Measurements from ENCODE around the gene PLLP.

DNA sequence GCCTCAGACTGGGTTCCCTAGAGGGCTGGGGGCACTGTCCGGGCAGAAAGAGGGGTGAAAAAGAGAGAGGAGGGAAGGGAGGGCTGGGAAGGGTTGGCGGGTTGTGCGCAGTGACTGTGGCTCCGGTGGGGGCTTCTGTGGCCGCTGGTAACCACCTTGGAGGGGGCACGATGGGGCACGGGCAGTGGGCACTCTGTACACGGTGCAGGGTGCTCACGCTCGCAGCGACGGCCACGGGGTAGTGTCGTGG lies 588 bp downstream of the PLLP start:
- TF ChIP-seq, protein P1, sequence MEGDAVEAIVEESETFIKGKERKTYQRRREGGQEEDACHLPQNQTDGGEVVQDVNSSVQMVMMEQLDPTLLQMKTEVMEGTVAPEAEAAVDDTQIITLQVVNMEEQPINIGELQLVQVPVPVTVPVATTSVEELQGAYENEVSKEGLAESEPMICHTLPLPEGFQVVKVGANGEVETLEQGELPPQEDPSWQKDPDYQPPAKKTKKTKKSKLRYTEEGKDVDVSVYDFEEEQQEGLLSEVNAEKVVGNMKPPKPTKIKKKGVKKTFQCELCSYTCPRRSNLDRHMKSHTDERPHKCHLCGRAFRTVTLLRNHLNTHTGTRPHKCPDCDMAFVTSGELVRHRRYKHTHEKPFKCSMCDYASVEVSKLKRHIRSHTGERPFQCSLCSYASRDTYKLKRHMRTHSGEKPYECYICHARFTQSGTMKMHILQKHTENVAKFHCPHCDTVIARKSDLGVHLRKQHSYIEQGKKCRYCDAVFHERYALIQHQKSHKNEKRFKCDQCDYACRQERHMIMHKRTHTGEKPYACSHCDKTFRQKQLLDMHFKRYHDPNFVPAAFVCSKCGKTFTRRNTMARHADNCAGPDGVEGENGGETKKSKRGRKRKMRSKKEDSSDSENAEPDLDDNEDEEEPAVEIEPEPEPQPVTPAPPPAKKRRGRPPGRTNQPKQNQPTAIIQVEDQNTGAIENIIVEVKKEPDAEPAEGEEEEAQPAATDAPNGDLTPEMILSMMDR (IDR thresholded peaks at IDR 0.05; ENCODE audit: low read length), result no peak
- TF ChIP-seq EZH2phosphoT487 (IDR thresholded peaks at IDR 0.05; ENCODE audit: low read length), result no peak
- no peak for TF ChIP-seq EZH2 (optimal IDR thresholded peaks at IDR 0.05; ENCODE audit: low read depth, low read length)
